ENCODE measurements around the gene RPS6KA5.

Gene RPS6KA5

DNA sequence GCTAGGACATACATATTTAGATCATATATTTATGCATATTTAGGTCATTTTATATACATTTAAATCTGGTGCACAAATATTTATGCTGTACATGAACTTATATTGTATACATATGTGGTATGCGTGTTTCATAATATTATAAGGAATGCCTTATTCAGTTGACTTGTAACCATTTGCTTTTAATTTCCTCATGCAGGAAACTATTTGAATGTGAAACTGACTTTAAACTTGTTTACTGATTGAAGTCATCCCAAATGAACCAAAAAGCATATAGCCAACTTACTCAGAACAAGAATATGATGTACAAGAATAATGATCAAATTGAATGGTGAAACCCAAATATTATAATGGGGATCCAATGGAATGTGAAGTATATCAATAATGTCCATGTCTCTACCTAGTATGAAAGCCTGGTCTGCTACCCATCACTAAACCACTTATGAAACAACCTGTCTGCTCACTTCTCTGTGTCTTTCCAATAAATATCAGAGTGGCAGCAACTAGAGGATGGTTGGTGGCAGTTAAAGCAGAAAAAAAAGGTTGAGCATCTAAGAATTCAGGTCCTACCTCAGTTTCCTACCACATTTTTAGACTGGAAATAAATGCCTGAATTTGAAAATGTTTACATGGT is 38.3 kb downstream of the RPS6KA5 start:
- DNase-seq: no peak

DNA sequence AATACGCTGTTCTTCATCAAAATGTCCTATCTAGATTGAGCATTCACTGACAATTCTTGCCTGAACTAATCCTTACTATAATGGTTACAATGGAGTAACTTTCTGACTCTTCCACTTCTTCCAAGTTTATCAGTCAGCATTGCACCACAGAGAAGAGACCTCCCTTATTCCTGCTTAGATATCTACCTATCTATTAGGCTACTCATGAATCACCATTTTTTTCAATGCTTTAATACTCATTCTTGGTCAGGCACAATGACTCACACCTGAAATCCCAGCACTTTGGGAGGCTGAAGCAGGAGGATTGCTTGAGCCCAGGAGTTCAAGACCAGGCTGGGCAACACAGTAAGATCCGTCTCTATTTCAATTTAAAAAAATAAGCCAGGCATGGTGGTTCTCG is 39.3 kb downstream of the RPS6KA5 start:
- DNase-seq: no peak

DNA sequence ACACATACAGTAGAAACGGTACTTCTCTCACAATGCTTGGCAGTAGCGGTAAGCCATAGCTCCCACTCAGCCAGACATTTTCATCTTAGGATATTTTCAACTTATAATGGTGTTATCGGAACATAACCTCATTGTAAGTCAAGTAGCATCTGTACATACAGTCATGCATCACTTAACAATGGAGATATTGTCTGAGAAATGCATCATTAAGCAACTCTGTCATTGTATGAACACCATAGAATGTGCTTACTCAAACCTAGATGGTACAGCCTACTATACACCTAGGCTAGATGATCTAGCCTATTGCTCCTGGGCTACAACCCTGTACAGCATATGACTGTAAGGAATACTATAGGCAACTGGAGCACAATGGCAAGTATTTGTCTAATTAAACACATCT is 40.8 kb downstream of the RPS6KA5 start:
- no peak for DNase-seq

DNA sequence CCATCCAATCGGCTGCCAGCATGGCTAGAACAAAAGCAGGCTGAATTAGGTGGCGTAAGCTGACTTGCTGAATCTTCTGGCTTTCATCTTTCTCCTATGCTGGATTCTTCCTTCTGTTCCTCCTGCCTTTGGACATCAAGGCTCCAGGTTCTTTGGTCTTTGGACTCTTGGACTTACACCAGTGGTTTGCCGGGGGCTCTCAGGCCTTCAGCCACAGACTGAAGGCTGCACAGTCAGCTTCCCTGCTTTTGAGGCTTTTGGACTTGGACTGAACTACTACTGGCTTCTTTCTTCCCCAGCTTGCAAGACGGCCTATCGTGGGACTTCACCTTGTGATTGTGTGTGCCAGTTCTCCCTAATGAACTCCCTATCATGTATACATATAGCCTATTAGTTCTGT is 42.0 kb downstream of the RPS6KA5 start:
- DNase-seq: no peak

DNA sequence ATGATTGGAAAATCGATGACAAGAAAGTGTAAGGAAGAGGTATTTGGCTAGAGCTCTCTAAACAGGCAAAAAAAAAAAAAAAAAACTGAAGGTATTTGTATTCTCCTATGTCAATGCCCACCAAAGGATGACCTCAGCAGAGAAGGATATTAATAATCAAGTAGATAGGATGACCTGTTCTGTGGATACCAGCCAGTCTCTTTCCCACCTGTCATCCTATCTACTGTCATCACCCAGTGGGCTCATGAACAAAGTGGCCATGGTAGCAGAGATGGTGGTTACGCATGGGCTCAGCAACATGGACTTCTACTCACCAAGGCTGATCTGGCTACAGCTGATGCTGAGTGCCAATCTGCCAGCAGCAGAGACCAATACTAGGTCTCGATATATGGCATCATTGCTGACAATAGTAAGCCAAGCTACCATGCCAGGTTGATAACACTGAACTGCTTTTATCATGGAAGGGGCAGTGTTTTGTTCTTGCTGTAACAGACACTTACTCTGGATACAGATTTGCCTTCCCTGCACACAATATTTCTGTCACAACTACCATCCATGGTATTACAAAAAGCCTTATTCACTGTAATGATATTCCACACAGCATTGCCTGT is 43.5 kb downstream of the RPS6KA5 start:
- DNase-seq: no peak

DNA sequence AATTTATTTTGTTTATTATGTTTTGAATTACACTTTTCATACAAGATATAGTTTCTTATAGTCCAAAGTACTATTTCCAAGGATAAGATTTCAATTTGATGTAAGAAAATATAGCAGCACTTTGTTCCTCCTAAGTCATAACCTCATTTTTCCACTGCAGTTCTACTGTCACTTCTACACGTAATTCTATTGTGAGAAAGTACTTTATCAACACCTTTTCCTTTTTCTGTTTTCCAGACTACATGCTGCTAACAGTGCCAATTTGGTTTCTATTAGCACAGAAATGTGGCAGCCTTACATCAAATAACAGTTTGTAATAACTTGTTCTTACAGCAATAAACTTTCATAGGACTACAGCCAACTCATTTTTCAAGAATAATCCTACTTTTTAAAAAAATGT is 45.0 kb downstream of the RPS6KA5 start:
- no peak for DNase-seq

DNA sequence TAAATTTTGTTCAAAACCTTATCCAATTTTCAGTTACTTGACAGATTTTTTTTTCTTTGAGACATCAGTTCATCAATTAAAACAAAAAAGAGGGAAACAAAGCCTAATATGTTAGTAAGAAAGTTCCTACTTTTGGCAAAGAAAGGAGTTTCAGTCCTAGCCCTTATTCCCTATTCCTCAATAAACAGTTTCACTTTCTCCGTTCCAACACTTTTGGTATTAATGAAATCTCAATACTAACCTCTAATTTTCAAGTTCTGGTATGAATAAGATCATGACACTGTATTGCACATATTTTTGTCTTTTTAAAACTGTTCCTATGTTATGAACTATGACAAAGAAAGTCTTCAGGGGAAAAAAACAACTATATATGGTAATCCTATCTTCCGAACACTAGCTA is 48.4 kb downstream of the RPS6KA5 start:
- DNase-seq: no peak

DNA sequence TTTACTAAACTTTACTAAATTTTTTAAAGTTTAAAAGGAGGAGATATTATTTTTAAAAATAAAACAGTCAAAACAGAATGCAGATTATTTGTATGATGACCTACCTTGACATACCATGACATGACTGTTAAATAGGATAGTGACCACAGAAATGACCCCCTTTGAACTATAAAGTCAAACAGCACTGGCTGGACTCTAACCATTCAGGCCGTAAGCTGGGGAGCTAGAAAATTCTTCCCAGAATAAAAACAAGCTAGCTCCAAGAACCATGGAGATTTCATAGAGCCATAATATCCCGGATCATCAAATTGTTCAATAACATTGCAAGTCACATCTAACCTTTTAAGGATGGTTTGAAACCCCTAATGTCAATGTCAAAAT is 50.3 kb downstream of the RPS6KA5 start:
- no peak for DNase-seq

DNA sequence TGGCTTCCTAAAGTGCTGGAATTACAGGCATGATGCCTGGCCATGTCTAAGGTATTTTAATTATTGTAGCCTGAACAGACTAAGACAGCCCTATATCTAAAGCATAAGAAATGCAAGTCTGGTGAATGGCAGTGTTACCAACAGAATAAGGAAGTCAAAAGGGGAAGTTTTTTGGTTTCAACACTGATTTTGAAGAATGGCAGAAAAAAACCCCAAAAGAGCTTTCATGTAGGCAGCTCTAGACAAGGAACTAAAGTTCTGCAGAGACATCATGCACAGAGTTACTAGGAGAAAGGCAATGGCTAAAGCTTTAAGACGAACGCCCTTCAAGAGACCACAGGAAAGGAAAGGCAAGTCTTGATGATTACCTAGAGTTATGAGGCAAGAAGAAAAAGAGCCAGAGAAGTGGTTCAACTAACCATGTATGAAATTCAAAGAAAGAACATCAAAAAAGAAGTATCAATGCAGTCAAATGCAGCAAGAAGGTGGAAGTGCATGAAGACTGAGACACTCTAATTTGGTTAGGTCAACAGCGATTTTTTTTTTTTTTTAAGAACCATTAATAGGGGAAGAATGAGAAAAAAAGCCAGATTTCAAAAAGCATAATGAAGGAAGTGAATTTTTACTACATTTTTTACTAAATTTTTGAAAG is 50.8 kb downstream of the RPS6KA5 start:
- DNase-seq: no peak

DNA sequence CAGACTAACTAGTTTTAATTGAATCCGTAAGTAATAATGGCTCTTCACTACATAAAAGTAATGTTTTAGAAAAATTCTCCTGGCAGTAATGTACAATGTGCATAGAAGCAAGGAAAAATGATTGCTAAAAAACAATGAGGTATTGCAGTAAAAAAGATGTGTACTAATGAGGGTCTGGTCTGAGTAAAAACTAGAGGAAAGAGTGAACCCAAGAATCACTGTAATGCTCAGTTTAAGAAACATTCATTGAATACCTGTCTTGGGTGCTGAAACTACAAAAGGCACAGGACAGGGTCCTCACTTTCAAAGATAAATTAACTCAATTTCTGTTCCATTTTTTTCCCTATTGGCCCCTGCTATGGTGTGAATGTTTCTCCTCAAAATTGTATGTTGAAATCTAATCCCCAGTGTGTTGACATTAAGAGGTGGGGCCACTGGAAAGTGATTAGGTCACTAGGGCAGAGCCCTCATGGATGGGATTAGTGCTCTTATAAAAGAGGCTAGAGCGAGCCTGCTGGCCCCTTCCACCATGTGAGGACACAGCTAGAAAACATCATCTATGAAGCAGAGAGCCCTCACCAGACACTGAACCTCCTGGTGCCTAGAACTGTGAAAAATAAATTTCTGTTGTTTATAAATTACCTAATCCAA is 51.6 kb downstream of the RPS6KA5 start:
- no peak for DNase-seq

DNA sequence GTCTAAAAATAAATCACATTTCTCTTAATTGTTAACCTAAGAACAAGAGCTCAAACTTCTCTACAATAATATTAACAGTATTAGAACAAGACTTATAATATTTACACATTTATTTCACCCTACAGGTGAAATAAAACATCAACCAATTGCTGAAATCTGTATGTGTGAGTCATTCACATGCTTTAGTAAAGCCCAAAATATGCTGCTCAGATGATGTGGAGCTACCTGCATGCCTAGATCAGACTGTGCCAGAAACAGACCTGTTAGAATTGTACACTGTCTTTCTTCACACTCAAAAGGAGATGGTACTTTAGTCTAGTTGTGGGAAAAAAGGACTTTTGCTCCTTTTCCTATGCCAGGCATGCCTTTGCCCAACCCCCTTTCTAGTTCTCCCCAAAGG is 54.7 kb downstream of the RPS6KA5 start:
- no peak for DNase-seq

DNA sequence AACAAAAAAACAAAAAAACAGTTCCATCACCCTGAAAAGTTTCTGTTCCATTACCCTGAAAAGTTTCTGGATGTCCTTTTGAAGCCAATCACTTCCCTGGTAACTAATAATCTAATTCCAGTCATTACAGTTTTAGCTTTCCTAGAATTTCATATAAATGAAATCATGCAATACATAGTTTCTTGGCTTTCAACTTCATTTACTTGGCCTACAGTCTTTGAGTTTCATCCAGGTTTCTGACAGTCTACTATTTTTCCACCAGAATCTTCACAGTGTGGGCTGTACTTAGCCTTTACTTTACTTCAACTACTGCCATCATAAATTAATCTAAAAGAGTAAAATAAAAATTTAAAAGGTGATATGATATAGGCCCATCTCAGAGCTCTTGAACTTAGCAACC is 55.5 kb downstream of the RPS6KA5 start:
- no peak for DNase-seq

DNA sequence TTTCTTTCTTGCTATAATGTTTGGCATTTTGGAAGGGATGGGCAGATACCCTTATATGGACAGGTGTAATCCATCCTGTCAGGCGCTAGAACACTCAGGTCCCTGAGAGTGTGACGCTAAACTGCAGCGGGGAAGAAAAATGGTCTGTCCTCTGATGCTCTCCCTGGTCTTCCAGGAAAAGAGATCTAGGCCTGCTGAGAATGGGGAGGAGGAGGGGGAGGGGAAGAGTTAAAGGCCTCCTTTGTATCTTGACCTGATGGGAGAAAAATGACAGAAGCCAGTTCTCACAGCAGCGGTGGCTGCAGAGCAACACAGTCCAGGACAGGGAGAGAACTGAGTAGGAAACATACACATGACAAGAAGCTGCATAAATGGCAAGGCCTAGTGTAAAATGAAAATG is 61.1 kb downstream of the RPS6KA5 start:
- DNase-seq: peak; percentile 68

DNA sequence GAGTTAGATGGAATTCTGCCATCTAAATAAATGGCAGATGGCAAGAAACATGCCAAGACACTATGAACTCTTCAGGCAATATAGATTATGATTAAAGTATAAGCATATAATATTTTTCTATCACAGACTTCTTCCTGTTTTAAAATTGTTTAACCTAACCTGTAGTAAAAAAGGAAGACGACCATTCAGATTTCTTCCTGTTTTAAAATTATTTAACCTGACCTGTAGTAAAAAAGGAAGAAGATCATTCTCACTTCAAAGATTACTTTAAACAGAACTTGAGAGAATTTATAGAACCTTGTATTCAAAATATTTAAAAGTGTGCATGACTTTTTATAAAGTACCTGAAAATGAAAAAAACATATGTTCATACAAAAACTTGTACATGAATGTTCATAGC is 63.5 kb downstream of the RPS6KA5 start:
- no peak for DNase-seq

DNA sequence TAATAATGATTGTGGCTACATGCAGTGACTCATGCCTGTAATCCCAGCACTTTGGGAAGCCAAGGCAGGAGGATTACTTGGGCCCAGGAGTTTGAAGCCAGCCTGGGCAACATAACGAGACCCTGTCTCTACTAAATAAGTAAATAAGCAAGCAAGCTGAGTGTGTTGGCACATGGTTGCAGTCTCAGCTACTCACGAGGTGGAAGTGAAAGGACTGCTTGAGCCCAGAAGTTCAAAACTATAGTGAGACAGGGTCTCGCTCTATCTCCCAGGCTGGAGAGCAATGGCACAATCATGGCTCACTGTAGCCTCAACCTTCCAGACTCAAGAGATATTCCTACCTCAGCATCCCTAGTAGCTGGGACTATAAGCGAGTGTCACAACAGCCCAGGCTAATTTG is 64.7 kb downstream of the RPS6KA5 start:
- no peak for DNase-seq

DNA sequence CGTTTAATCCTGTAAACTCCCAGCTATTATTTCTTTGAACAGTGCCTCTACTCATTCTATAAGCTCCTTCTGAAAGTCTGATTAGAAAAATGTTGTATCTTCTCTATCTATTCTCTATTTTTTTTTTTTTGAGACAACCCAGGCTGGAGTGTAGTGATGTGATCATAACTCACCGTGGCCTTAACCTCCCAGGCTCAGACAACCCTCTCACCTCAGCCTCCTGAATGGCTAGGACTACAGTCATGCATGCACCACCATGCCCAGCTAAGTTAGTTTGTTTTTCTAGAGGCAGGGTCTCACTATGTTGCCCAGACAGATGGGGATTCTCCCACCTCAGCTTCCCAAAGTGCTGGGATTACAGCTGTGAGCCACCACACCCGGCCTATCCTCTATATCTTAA is 66.6 kb downstream of the RPS6KA5 start:
- DNase-seq: no peak

DNA sequence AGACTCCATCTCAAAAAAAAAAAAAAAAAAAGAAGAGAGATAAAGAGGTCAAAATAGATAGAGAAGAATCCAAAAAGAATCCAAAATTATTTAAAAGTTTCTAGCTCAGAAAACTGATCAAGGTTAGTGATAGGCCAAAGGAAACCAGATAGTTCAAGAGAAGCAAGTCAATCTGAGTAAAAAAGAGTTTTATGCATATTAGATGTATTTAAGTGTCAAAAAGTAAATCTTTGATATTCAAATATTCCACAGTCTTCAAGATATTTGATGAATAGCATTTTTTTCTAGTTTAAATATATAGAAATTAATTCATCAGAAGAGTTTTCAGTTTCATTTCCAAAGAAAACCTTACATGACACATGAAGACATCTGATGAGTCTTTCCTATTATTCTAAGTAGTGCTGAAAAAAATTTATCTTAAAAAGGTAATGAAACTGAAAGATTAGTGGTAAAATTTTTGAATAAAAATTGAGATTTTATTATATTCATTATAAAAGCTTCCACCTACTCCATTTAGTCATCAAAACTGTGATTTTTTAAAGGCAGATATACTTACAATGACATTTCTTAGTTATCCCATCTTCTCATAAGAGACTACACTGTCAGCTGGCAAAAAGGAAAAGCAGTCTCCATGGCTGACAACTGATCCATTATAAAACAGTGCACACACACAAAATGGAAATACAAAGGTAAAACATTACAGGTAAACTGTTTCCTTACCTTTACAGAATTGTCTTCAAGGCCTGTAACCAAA is 68.6 kb downstream of the RPS6KA5 start:
- DNase-seq: no peak

DNA sequence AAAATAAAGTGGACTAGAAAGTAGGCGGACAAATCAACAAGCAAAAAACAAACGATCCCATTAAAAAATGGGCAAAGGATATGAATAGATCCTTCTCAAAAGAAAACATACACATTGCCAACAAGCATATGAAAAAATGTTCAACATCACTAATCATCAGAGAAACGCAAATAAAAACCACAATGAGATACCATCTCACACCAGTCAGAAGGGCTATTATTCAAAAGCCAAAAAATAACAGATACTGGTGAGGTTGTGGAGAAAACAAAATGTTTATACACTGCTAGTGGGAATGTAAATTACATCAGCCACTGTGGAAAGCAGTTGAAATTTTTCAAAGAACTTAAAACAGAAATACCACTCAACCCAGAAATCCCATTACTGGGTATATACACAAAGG is 70.3 kb downstream of the RPS6KA5 start:
- no peak for DNase-seq

DNA sequence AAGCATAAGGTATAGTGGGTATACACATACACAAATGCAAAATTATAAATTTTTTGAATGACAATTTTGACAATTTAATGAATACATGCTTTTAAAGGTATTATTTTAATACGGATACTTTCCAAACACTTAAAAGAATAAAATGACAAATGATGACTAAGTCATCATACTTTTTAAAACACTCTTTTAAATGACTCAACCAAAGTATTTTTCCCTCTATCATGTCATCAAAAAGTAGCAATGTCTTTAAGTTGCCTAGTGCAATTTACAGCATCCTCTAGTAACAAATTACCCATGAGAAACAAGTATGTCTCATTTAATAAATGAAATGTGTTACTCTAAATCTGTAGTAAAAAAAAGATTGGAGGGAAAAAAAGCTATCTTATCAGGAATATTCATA is 73.3 kb downstream of the RPS6KA5 start:
- no peak for DNase-seq

DNA sequence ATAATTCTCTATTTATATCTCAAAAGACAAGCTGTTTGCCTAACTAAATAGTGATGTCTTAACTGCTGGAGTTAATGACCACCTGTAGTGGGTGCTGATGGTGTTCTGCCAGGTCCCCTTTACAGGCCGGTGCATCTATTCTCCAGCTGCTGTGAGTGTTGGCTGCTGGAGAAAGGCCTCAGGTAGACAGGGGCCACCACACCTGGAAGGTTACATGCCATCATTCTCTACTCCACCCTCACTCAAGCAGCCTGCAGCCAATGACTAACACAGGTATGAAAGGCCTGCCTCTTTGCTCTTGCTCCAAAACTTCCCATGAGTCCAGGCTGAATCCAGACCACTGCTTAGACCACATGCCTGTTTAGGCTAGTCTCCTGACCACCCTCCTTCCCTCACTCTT is 73.9 kb downstream of the RPS6KA5 start:
- peak; percentile 72 for DNase-seq

DNA sequence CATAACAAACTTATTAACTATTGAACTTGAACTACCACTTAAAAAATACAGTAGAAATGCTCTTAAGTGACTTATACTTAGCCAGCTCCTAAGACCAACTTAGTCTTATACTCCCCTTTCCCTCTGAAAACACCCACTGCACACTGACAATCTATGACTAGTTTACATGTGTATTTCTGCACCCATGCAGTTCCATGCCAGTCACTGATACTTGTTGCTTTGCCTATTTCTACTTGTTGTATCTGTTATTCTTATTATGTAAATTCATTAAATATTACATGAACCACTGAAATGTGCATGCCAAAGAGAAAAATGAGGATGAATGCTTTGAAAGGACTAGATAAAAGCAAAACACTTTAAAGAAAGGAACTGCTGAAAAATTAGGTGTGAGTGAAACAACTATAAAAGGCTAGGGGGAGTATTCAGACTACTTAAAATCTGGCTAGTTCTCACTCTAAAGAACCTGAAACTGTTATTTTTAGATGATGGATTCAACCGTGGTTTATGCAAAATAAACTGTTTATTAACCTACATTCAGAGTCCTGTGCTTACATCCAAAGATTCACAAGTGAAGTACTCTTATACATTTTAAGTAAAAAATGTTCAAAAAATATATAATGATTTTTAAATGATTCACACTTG is 74.7 kb downstream of the RPS6KA5 start:
- no peak for DNase-seq

DNA sequence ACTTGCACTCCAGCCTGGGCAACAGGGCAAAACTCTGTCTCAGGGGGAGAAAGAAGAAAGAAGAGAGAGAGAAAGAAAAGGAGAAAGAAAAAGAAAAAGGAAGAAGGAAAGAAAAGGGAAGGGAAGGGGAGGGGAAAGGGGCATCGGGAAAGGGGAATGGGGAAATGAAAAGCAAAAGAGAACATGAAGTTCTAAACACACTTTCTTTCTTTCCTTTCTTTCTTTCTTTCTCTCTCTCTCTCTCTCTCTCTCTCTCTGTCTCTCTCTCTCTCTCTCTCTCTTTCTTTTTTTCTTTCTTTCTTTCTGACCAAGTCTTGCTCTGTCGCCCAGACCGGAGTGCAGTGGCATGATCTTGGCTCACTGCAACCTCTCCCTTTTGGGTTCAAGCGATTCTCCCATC is 76.9 kb downstream of the RPS6KA5 start:
- DNase-seq: no peak

DNA sequence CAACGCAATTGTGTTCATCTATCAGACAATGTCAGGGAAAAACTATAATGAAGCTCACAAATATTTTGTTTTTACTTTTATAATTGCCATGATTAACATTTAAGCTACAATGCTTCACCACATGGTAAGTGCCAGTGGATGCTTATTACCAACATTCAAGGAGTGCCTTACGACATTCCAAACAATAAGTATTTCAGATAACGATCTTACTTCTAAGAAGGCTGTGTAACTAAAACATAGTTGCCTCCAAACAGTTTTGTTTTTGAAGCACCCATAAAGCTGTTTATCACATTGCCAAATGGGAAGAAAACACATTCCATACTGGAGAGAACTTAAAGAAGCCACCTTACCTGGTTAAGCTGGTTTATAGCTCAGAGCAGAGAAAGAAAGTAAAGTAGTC is 78.8 kb downstream of the RPS6KA5 start:
- DNase-seq: no peak
